Keratinocyte (primary cell): ENCODE data around the gene SNIP1. TPM values are rescaled to one million over a fixed set of nuclear protein-coding genes. Genes with fewer than 3 reads are reported as not detected.
"Not testable (repeated sequence)": the region's sequence is repeated elsewhere in the genome, so short reads cannot be mapped to it uniquely, and the experiment has no call there.

Source experiments
- DNase-seq: peaks from one replicate; pipeline ENCODE4 v3.0.0-alpha.2; 2011; ENCODE audit warnings: low read depth, missing footprints, low spot score
- FAIRE-seq: peaks from 2 replicates; lab custom pipeline; 2011; peaks lifted over from hg19 to GRCh38; lab: Jason Lieb, UNC
- H2AFZ ChIP-seq: 2 replicates; pipeline ENCODE4 v1.6.0; 2012; ENCODE audit warnings: low read length, control low read depth, inconsistent platforms; ENCODE audit not compliant: control insufficient read depth
- H3K27ac ChIP-seq: 2 replicates; pipeline ENCODE4 v1.5.1; 2011; ENCODE audit warnings: low read length; ENCODE audit not compliant: control insufficient read depth, insufficient read depth
- H3K27me3 ChIP-seq: 3 replicates; pipeline ENCODE4 v1.6.0; 2011; ENCODE audit warnings: low read length; ENCODE audit not compliant: control insufficient read depth, insufficient read depth; ENCODE audit errors: extremely low read depth
- H3K36me3 ChIP-seq, 2 experiments: 2 replicates in 1 of 2; 3 replicates in 1 of 2; pipeline ENCODE4 v1.5.1; 2011; ENCODE audit warnings: low read length in 2 of 2, mild to moderate bottlenecking in 1 of 2; ENCODE audit not compliant: control insufficient read depth in 2 of 2, insufficient read depth in 2 of 2; ENCODE audit errors: extremely low read depth in 1 of 2
- H3K4me1 ChIP-seq: 3 replicates; pipeline ENCODE4 v1.5.1; 2011; ENCODE audit warnings: low read length; ENCODE audit not compliant: control insufficient read depth, insufficient read depth; ENCODE audit errors: extremely low read depth
- H3K4me2 ChIP-seq: 3 replicates; pipeline ENCODE4 v1.6.0; 2011; ENCODE audit warnings: low read depth, low read length; ENCODE audit not compliant: control insufficient read depth, insufficient read depth; ENCODE audit errors: extremely low read depth
- H3K4me3 ChIP-seq, 3 experiments: fragments of 200-600 bp in 1 of 3; sonication (generic) in 1 of 3; 2 replicates in 2 of 3; 3 replicates in 1 of 3; pipeline ENCODE4 v1.5.1; 2011 to 2016; ENCODE audit warnings: low read length in 3 of 3, mild to moderate bottlenecking in 3 of 3, control low read depth in 2 of 3, inconsistent platforms in 1 of 3, low read depth in 1 of 3, mixed read lengths in 1 of 3, mixed run types in 1 of 3, moderate library complexity in 1 of 3; ENCODE audit not compliant: control insufficient read depth in 2 of 3, insufficient read depth in 2 of 3; ENCODE audit errors: extremely low read depth in 1 of 3
- H3K79me2 ChIP-seq: 2 replicates; pipeline ENCODE4 v1.6.0; 2012; ENCODE audit warnings: low read length; ENCODE audit not compliant: control insufficient read depth, insufficient read depth
- H3K9ac ChIP-seq: 3 replicates; pipeline ENCODE4 v1.6.0; 2011; ENCODE audit warnings: low read length; ENCODE audit not compliant: control insufficient read depth, insufficient read depth; ENCODE audit errors: extremely low read depth
- H3K9me1 ChIP-seq: 3 replicates; pipeline ENCODE4 v1.6.0; 2011; ENCODE audit warnings: low read length; ENCODE audit not compliant: control insufficient read depth, insufficient read depth; ENCODE audit errors: extremely low read depth
- H3K9me3 ChIP-seq: 2 replicates; pipeline ENCODE4 v1.5.1; 2012; ENCODE audit warnings: low read depth, low read length; ENCODE audit not compliant: control insufficient read depth
- H4K20me1 ChIP-seq: 3 replicates; pipeline ENCODE4 v1.6.0; 2011; ENCODE audit warnings: low read length; ENCODE audit not compliant: control insufficient read depth, insufficient read depth; ENCODE audit errors: extremely low read depth
- CTCF ChIP-seq, 3 experiments: IDR thresholded peaks in 1 of 3; conservative IDR thresholded peaks in 1 of 3; optimal IDR thresholded peaks in 1 of 3; 2 replicates in 2 of 3; 3 replicates in 1 of 3; pipeline versions ENCODE3 to v1.5.1; 2011; ENCODE audit warnings: low read length in 3 of 3, mild to moderate bottlenecking in 3 of 3, moderate library complexity in 2 of 3, control low read depth in 1 of 3, inconsistent platforms in 1 of 3; ENCODE audit not compliant: insufficient read depth in 2 of 3; ENCODE audit errors: extremely low read depth in 1 of 3
- EZH2 ChIP-seq: IDR thresholded peaks from one replicate; pipeline ENCODE4 v1.6.1; 2012; ENCODE audit warnings: inconsistent platforms, mild to moderate bottlenecking, low read length, moderate library complexity
- dilution Hi-C: fragments of 300-500 bp; cut with MboI; formaldehyde crosslinking; loops from one replicate; pipeline ENCODE4 v1.7.0; 2020; ENCODE audit warnings: low sequenced_read_pairs; ENCODE audit not compliant: extremely low pct_ligation_motif_present
- polyA plus RNA-seq, 5 experiments: library from polyadenylated mRNA; depleted of rRNA in 3 of 5; stranded (reverse) in 3 of 5; stranded (forward) in 1 of 5; unstranded in 1 of 5; fragments of >200 nt; gene quantifications; 1 replicate in 1 of 5; 2 replicates in 3 of 5; 3 replicates in 1 of 5; pipeline versions ENCODE4 v1.2.1 to v1.2.3, GENCODE V29; 2011 to 2012; ENCODE audit warnings: missing spikeins in 2 of 5, low read depth in 1 of 5, low replicate concordance in 1 of 5

SNIP1 gene
- polyA plus RNA-seq, 1 donor (not counting 4 experiments of a cell fraction or from before 2014, with no cell fraction given) = 8.9 TPM

DNA sequence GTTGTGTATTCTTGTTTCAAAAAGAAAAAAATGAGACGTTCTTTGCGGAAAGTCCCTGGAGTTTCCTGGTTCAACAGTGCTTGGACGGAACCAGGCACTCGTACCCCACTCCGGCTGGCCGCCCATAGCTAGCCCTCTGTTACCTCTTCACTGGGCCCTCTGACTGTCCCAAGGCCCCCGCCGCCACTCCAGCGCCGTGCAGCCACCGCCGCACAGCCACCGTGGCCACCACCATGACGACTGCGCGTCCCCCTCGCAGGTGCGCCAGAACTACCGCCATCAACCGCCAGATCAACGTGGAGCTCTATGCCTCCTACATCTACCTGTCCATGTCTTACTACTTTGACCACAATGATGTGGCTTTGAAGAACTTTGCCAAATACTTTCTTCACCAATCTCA is 9.6 kb downstream of the SNIP1 start:
- H3K4me3 ChIP-seq = no peak overlapping the region

DNA sequence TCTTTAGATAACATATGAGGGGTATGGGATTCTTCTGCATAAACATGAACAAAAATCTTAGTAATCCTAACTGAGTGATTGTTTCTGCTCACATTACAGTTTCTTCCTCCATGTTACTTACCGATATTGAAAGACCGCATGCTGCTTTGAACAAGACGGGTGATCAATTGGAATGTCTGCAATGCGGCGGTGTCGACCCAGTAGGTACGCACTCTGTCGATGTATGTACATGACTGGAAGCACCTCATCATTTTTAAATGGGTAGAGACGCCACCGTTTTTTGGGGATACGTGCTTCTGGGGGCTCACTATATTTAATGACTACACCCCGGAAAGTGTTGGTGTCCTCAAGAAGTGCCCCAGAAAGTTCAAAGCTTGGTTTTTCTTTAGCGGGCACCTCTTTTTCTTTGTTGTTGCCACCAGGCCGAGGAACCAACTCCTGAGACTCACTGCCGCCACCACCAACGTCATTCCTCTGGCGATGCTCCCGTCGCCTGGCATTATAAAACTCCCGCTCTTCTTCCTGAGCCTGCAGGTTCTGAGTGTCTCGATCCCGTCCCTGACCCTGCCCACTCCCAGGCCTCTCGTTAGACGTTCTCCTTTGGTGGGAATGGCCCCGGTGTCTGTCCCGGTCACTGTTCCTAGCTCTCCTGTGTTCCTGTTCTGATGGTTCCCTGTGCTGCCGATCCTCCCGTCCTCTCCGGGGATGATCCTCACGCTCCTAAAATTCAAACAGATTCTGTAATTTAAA is 13.9 kb downstream of the SNIP1 start:
- no peak overlapping the region for H3K27ac ChIP-seq
- H3K9ac ChIP-seq = no peak overlapping the region
- peaks cover 12% of the 10 kb centered on the region for H3K4me1 ChIP-seq
- no peaks in the 10 kb centered on the region for H3K9me1 ChIP-seq
- no peak overlapping the region for H3K4me2 ChIP-seq
- peaks cover 4% of the 10 kb centered on the region for H3K79me2 ChIP-seq
- peaks cover 22 to 23% of the 10 kb centered on the region in 2 experiments for H3K36me3 ChIP-seq
- H4K20me1 ChIP-seq = no peaks in the 10 kb centered on the region
- DNase-seq (no peak), FAIRE-seq (no peak)
- no peak for TF ChIP-seq EZH2
- no peak for TF ChIP-seq CTCF (optimal IDR thresholded peaks at IDR 0.05 in 1 of 3, IDR thresholded peaks at IDR 0.05 in 1 of 3, conservative IDR thresholded peaks at IDR 0.05 in 1 of 3; ENCODE audit: extremely low read depth in 1 of 3, insufficient read depth in 2 of 3, low read length in 3 of 3)
- no peaks in the 10 kb centered on the region for H3K27me3 ChIP-seq
- H3K4me3 ChIP-seq = no peak overlapping the region
- H2AFZ ChIP-seq = no peak overlapping the region
- no peaks in the 10 kb centered on the region for H3K9me3 ChIP-seq
- dilution Hi-C loops = no loop called here

More for the DNA sequence above, 9.6 kb downstream of the SNIP1 start:
- Histone ChIP-seq H3K9me3 (no peaks in the 10 kb centered on the region), H3K79me2 (peaks cover 10% of the 10 kb centered on the region), H3K9me1 (no peaks in the 10 kb centered on the region), H2AFZ (no peak overlapping the region), H3K36me3 (peaks cover 17 to 33% of the 10 kb centered on the region in 2 experiments), H3K27me3 (no peaks in the 10 kb centered on the region), H3K27ac (no peak overlapping the region), H3K4me1 (peaks cover 4% of the 10 kb centered on the region), H4K20me1 (no peaks in the 10 kb centered on the region), H3K9ac (no peak overlapping the region), H3K4me2 (no peak overlapping the region)
- FAIRE-seq (no peak), DNase-seq (no peak)
- dilution Hi-C loops = no loop called here
- no peak for TF ChIP-seq EZH2
- TF ChIP-seq CTCF (optimal IDR thresholded peaks at IDR 0.05 in 1 of 3, IDR thresholded peaks at IDR 0.05 in 1 of 3, conservative IDR thresholded peaks at IDR 0.05 in 1 of 3; ENCODE audit: extremely low read depth in 1 of 3, insufficient read depth in 2 of 3, low read length in 3 of 3) = no peak

DNA sequence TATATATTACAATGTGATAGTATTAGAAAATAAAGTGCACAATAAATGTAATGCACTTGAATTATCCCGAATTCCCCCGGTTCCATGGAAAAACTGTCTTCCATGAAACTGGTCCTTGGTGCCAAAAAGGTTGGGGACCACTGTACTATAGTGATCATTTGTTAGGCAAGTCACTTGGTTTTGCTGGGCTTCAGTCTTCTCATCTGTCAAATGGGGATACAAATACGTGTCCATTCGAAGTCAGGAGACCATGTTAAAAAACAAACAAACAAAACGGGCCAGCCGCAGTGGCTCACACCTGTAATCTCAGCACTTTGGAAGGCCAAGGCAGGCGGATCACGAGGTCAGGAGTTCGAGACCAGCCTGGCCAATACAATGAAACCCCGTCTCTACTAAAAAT is 14.9 kb downstream of the SNIP1 start:
- H3K9me3 ChIP-seq, H3K79me2 ChIP-seq, H3K4me2 ChIP-seq, dilution Hi-C loops, H3K4me3 ChIP-seq, H3K9me1 ChIP-seq, H3K9ac ChIP-seq, H2AFZ ChIP-seq, DNase-seq, H3K27me3 ChIP-seq, H4K20me1 ChIP-seq, FAIRE-seq, H3K27ac ChIP-seq: not testable (repeated sequence)
- Histone ChIP-seq H3K36me3 (peaks cover 16 to 23% of the 10 kb centered on the region in 2 experiments), H3K4me1 (peaks cover 21% of the 10 kb centered on the region)
